22Rv1 (cell line): ENCODE data around the gene PPP1R26.

Experiments used
- H3K27ac ChIP-seq: fragments of 450-650 bp; 2 replicates; pipeline ENCODE4 v1.5.1; 2017
- CTCF ChIP-seq: fragments of 450-650 bp; IDR thresholded peaks from 2 replicates; pipeline ENCODE4 v1.5.1; 2017; ENCODE audit warnings: mild to moderate bottlenecking
- ZFX ChIP-seq: fragments of 450-650 bp; IDR thresholded peaks from 2 replicates; pipeline ENCODE4 v1.6.1; 2017; ENCODE audit warnings: antibody characterized with exemption, borderline replicate concordance

The PPP1R26 gene

GRCh38 chr9:135502168-135502872 is 22.7 kb downstream of the PPP1R26 start:
- TF ChIP-seq CTCF = no peak
- TF ChIP-seq ZFX = no peak
- no peak overlapping the region for H3K27ac ChIP-seq

- TF ChIP-seq ZFX (no peak), CTCF (no peak)
- H3K27ac ChIP-seq = no peak overlapping the region
Observed at GRCh38 chr9:135502873-135503321, 23.3 kb downstream of the PPP1R26 start.

- no peak overlapping the region for H3K27ac ChIP-seq
- TF ChIP-seq ZFX = no peak
- no peak for TF ChIP-seq CTCF
Observed at GRCh38 chr9:135503371-135504261, 24.0 kb downstream of the PPP1R26 start.

GRCh38 chr9:135504262-135505243 is 25.0 kb downstream of the PPP1R26 start:
- TF ChIP-seq CTCF = peak; percentile 94
- no peak for TF ChIP-seq ZFX
- no peak overlapping the region for H3K27ac ChIP-seq

- no peak for TF ChIP-seq CTCF
- no peak for TF ChIP-seq ZFX
- H3K27ac ChIP-seq = no peak overlapping the region
Observed at GRCh38 chr9:135505406-135506187, 26.0 kb downstream of the PPP1R26 start.
